ENCODE data around the gene RSPO4. TPM values are rescaled to one million over a fixed set of nuclear protein-coding genes. Genes with fewer than 3 reads are reported as not detected.

RSPO4 gene
- total RNA-seq (0.25 TPM), polyA plus RNA-seq (not detected)

- peaks cover 11% of the 10 kb centered on the region for H3K27me3 ChIP-seq (ENCODE audit: control insufficient read depth, insufficient read depth, low read length)
- H3K4me1 ChIP-seq (ENCODE audit: control insufficient read depth, insufficient read depth, low read length, poor library complexity, severe bottlenecking) = no peaks in the 10 kb centered on the region
- Mint-ChIP-seq H3K27ac (no peak within 1 kb of the TSS), H3K4me3 (peak within 1 kb of the TSS in 1 of 4 donors; percentile 24), H3K9me3 (peaks cover 0 to 4% (median 0%) of the 10 kb centered on the region in 7 donors), H3K36me3 (no peaks in the 10 kb centered on the region), H3K27me3 (peaks cover 61% of the 10 kb centered on the region), H3K4me1 (peaks cover 0 to 9% (median under 1%) of the 10 kb centered on the region in 4 donors)
- no peak for DNase-seq
- no peak for ATAC-seq (ENCODE audit: low read depth in 2 of 2)
- no peak within 1 kb of the TSS for H3K27ac ChIP-seq (ENCODE audit: insufficient read depth, low read length, poor library complexity, severe bottlenecking)
- H3K9me3 ChIP-seq (ENCODE audit: control insufficient read depth in 2 of 2, low read length in 2 of 2) = no peaks in the 10 kb centered on the region
- H3K36me3 ChIP-seq (ENCODE audit: control insufficient read depth, insufficient read depth, low read length) = no peaks in the 10 kb centered on the region
- no peak within 1 kb of the TSS for H3K4me3 ChIP-seq (ENCODE audit: low read depth, low read length)
These were observed at the start of gene RSPO4 for GRCh38 chr20:1001911-1002681. Gene RSPO4 (minus strand): TSS chr20:1002311. CDS start chr20:1002164, 147 bp downstream.

- ATAC-seq (ENCODE audit: low read depth in 2 of 2) = no peak
These were observed 48.3 kb upstream of the RSPO4 start for GRCh38 chr20:1050440-1050839.

GRCh38 chr20:1045860-1046418 is 43.8 kb upstream of the RSPO4 start:
- Histone ChIP-seq H3K36me3 (ENCODE audit: control insufficient read depth, insufficient read depth, low read length) (no peaks in the 10 kb centered on the region), H3K27me3 (ENCODE audit: control insufficient read depth, insufficient read depth, low read length) (no peaks in the 10 kb centered on the region), H3K4me3 (ENCODE audit: low read depth, low read length) (no peak overlapping the region), H3K4me1 (ENCODE audit: control insufficient read depth, insufficient read depth, low read length, poor library complexity, severe bottlenecking) (no peaks in the 10 kb centered on the region), H3K27ac (ENCODE audit: insufficient read depth, low read length, poor library complexity, severe bottlenecking) (no peak overlapping the region), H3K9me3 (ENCODE audit: control insufficient read depth in 2 of 2, low read length in 2 of 2) (no peaks in the 10 kb centered on the region)
- no peak for ATAC-seq (ENCODE audit: low read depth in 2 of 2)
- Mint-ChIP-seq H3K4me1 (no peaks in the 10 kb centered on the region), H3K36me3 (peaks cover 2% of the 10 kb centered on the region), H3K4me3 (no peak overlapping the region), H3K9me3 (peaks cover 0 to 2% (median 0%) of the 10 kb centered on the region in 7 donors), H3K27ac (no peak overlapping the region), H3K27me3 (no peaks in the 10 kb centered on the region)
- DNase-seq = no peak

More at GRCh38 chr20:1050440-1050839, 48.3 kb upstream of the RSPO4 start:
- Mint-ChIP-seq H3K4me1 (no peaks in the 10 kb centered on the region), H3K36me3 (peaks cover 12% of the 10 kb centered on the region), H3K4me3 (no peak overlapping the region), H3K27me3 (no peaks in the 10 kb centered on the region), H3K9me3 (peaks cover 0 to 2% (median 0%) of the 10 kb centered on the region in 7 donors), H3K27ac (peak overlapping the region in 1 of 3 donors; percentile 48)
- Histone ChIP-seq H3K4me3 (ENCODE audit: low read depth, low read length) (no peak overlapping the region), H3K4me1 (ENCODE audit: control insufficient read depth, insufficient read depth, low read length, poor library complexity, severe bottlenecking) (no peaks in the 10 kb centered on the region), H3K27ac (ENCODE audit: insufficient read depth, low read length, poor library complexity, severe bottlenecking) (no peak overlapping the region), H3K36me3 (ENCODE audit: control insufficient read depth, insufficient read depth, low read length) (no peaks in the 10 kb centered on the region), H3K27me3 (ENCODE audit: control insufficient read depth, insufficient read depth, low read length) (no peaks in the 10 kb centered on the region), H3K9me3 (ENCODE audit: control insufficient read depth in 2 of 2, low read length in 2 of 2) (no peaks in the 10 kb centered on the region)
- no peak for DNase-seq

GRCh38 chr20:1041845-1042390 is 39.8 kb upstream of the RSPO4 start:
- Histone ChIP-seq H3K4me1 (ENCODE audit: control insufficient read depth, insufficient read depth, low read length, poor library complexity, severe bottlenecking) (no peaks in the 10 kb centered on the region), H3K4me3 (ENCODE audit: low read depth, low read length) (no peak overlapping the region), H3K36me3 (ENCODE audit: control insufficient read depth, insufficient read depth, low read length) (no peaks in the 10 kb centered on the region), H3K27ac (ENCODE audit: insufficient read depth, low read length, poor library complexity, severe bottlenecking) (no peak overlapping the region), H3K27me3 (ENCODE audit: control insufficient read depth, insufficient read depth, low read length) (no peaks in the 10 kb centered on the region), H3K9me3 (ENCODE audit: control insufficient read depth in 2 of 2, low read length in 2 of 2) (no peaks in the 10 kb centered on the region)
- H3K36me3 Mint-ChIP-seq = no peaks in the 10 kb centered on the region
- H3K4me1 Mint-ChIP-seq = no peaks in the 10 kb centered on the region
- peaks cover 0 to 2% (median 0%) of the 10 kb centered on the region in 7 donors for H3K9me3 Mint-ChIP-seq
- no peak overlapping the region for H3K27ac Mint-ChIP-seq
- ATAC-seq (ENCODE audit: low read depth in 2 of 2) (no peak), DNase-seq (no peak)
- H3K27me3 Mint-ChIP-seq = no peaks in the 10 kb centered on the region
- H3K4me3 Mint-ChIP-seq = no peak overlapping the region

- Histone ChIP-seq H3K27ac (ENCODE audit: insufficient read depth, low read length, poor library complexity, severe bottlenecking) (no peak overlapping the region), H3K36me3 (ENCODE audit: control insufficient read depth, insufficient read depth, low read length) (no peaks in the 10 kb centered on the region), H3K9me3 (ENCODE audit: control insufficient read depth in 2 of 2, low read length in 2 of 2) (no peaks in the 10 kb centered on the region), H3K27me3 (ENCODE audit: control insufficient read depth, insufficient read depth, low read length) (no peaks in the 10 kb centered on the region), H3K4me3 (ENCODE audit: low read depth, low read length) (no peak overlapping the region), H3K4me1 (ENCODE audit: control insufficient read depth, insufficient read depth, low read length, poor library complexity, severe bottlenecking) (no peaks in the 10 kb centered on the region)
- Mint-ChIP-seq H3K36me3 (no peaks in the 10 kb centered on the region), H3K9me3 (peaks cover 0 to 2% (median 0%) of the 10 kb centered on the region in 7 donors), H3K27me3 (peaks cover 4% of the 10 kb centered on the region), H3K4me1 (no peaks in the 10 kb centered on the region), H3K27ac (no peak overlapping the region), H3K4me3 (no peak overlapping the region)
- DNase-seq (no peak), ATAC-seq (ENCODE audit: low read depth in 2 of 2) (no peak)
These were observed 36.1 kb upstream of the RSPO4 start for GRCh38 chr20:1038205-1038604.

GRCh38 chr20:1037039-1037438 is 34.9 kb upstream of the RSPO4 start:
- no peak overlapping the region for H3K27ac ChIP-seq (ENCODE audit: insufficient read depth, low read length, poor library complexity, severe bottlenecking)
- no peaks in the 10 kb centered on the region for H3K36me3 Mint-ChIP-seq
- H3K27me3 ChIP-seq (ENCODE audit: control insufficient read depth, insufficient read depth, low read length) = no peaks in the 10 kb centered on the region
- peaks cover 4% of the 10 kb centered on the region for H3K27me3 Mint-ChIP-seq
- no peak overlapping the region for H3K4me3 Mint-ChIP-seq
- no peaks in the 10 kb centered on the region for H3K4me1 Mint-ChIP-seq
- H3K4me1 ChIP-seq (ENCODE audit: control insufficient read depth, insufficient read depth, low read length, poor library complexity, severe bottlenecking) = no peaks in the 10 kb centered on the region
- peaks cover 0 to 2% (median 0%) of the 10 kb centered on the region in 7 donors for H3K9me3 Mint-ChIP-seq
- ATAC-seq (ENCODE audit: low read depth in 2 of 2) (no peak), DNase-seq (no peak)
- H3K27ac Mint-ChIP-seq = no peak overlapping the region
- no peak overlapping the region for H3K4me3 ChIP-seq (ENCODE audit: low read depth, low read length)
- no peaks in the 10 kb centered on the region for H3K36me3 ChIP-seq (ENCODE audit: control insufficient read depth, insufficient read depth, low read length)
- H3K9me3 ChIP-seq (ENCODE audit: control insufficient read depth in 2 of 2, low read length in 2 of 2) = no peaks in the 10 kb centered on the region

- no peak for ATAC-seq (ENCODE audit: low read depth in 2 of 2)
- peaks cover 3% of the 10 kb centered on the region for H3K36me3 Mint-ChIP-seq
These were observed 33.4 kb upstream of the RSPO4 start for GRCh38 chr20:1035466-1035865.

More at GRCh38 chr20:1035466-1035865, 33.4 kb upstream of the RSPO4 start:
- peaks cover 7% of the 10 kb centered on the region for H3K27me3 Mint-ChIP-seq
- no peak overlapping the region for H3K27ac Mint-ChIP-seq
- Histone ChIP-seq H3K4me3 (ENCODE audit: low read depth, low read length) (no peak overlapping the region), H3K36me3 (ENCODE audit: control insufficient read depth, insufficient read depth, low read length) (no peaks in the 10 kb centered on the region), H3K4me1 (ENCODE audit: control insufficient read depth, insufficient read depth, low read length, poor library complexity, severe bottlenecking) (no peaks in the 10 kb centered on the region), H3K9me3 (ENCODE audit: control insufficient read depth in 2 of 2, low read length in 2 of 2) (no peaks in the 10 kb centered on the region), H3K27ac (ENCODE audit: insufficient read depth, low read length, poor library complexity, severe bottlenecking) (no peak overlapping the region), H3K27me3 (ENCODE audit: control insufficient read depth, insufficient read depth, low read length) (no peaks in the 10 kb centered on the region)
- H3K4me1 Mint-ChIP-seq = no peaks in the 10 kb centered on the region
- DNase-seq = no peak
- H3K4me3 Mint-ChIP-seq = no peak overlapping the region
- H3K9me3 Mint-ChIP-seq = no peaks in the 10 kb centered on the region
